ENCODE data around the gene UBE2I.
"Not testable (repeated sequence)": the region's sequence is repeated elsewhere in the genome, so short reads cannot be mapped to it uniquely, and the experiment has no call there.

Gene UBE2I

DNA sequence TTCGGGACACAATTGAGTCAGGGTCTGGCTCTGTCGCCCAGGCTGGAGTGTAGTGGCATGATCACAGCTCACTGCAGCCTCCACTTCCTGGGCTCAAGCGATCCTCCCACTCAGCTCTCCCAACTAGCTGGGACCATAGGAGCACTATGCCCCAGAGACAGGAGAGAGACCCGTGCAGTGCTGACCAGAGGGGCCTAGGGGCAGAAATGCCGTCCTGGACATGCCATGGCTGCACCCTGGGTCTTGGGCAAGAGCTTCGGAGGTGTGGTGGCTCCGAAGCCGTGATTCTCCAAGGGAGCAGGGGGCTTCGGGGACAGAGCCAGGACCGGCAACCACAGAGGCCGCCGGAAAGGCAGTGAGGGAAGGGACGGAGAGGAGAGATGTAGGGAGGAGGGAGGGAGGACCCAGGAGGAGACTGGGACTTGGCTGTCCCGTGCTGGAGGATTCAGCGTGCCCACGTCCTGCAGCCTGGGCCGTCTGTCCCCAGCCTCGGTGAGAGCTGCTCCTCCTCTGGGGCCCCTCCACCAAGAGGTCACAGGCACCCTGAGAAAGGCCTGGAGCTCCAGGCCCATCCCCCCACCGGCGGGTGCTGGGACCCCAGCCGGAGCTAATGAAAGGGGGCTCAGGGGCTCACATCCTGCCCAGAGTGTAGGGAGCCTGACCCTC, 31.7 kb upstream of the UBE2I start:
- DNase-seq (ENCODE audit: low read depth): no peak

DNA sequence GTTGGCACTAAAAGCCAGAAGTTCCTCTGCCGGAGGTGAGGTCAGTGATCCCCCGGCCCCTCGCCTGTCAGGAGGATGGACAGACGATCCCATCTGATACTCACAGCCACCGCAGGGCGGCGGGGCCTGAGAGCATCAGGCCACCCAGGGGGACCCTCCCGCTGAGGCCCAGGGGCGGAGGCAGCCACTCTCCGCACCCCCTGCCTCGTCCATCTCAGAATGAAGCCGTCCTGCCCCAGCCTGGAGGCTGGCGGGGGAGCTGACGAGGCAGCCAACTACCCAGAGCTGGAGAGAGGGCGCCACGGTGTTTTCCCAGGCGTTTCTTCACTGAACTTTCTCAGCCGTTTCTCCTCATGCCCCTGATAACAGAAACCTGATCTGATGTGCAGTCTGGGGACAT, 31.0 kb upstream of the UBE2I start:
- no peak for DNase-seq (ENCODE audit: low read depth)

DNA sequence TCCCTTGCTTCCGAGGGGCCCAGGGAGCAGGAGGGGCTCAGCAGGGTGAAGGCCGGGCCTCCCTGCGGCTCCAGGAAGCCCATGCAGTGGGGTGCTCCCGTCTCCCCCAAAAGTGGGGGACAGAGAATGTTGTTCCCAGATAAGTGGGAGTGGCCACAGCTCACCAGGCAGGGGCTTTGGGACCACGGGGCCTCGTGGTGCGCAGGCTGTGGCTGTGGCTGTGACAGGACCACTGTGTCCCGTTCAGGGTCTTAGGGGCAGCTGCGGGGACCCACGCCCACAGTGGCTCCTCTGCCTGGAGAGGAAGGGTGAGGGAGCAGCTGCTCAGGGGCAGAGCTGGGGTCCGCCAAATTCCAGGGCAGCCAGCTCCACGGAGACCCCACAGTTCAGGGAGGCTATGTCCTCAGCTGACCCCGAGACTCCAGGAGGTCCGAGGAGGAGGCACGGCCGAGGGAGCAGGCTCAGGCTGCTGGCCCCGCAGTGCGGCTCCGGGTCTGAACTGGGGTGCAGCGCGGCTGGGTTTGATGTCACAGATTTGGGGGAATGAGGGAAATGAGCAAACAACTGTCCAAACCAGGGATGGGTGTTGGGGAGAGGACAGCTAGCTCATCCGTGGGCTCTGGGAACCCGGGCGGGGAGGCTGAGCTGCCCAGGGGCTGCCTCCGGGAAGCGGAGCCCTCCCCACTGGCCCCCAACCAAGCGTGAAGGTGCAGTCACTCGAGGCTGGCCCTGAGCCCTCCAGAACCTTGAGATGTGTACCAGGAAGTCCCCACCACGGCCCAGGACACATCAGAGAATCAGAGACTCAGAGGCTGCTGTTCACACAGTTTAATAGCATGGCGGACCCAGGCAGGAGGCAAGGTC, 30.1 kb upstream of the UBE2I start:
- no peak for DNase-seq (ENCODE audit: low read depth)

DNA sequence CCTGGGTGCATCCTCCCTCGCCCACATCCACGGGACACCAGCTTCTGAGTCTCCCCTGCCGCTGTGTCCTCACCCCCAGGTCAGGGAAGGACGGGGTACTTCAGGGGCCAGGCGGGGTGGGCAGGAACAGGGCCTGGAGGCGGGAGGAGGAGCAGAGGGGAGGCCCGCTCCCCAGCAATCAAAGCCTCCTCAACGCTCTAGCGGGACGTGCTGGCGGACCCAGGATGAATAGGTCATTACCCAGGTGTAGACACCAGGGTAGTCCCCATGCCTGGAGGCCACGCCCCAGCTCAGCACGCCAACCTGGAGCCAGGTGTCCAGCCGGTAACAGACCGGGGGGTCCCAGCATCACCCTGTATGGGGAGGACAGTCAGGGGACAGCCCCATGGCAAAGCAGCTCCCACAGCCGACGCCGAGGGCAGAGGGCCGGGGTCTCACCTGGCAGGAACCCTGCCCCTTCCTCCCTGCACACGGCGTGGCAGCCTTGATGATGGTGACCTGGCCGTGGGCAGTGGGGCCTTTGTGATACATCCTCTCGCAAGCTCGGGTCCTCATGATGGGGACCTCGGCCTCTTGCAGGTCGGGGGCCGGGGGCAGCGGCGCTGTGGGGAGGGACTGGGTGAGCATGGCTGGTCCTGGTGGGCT, 29.4 kb upstream of the UBE2I start:
- DNase-seq (ENCODE audit: low read depth): no peak

DNA sequence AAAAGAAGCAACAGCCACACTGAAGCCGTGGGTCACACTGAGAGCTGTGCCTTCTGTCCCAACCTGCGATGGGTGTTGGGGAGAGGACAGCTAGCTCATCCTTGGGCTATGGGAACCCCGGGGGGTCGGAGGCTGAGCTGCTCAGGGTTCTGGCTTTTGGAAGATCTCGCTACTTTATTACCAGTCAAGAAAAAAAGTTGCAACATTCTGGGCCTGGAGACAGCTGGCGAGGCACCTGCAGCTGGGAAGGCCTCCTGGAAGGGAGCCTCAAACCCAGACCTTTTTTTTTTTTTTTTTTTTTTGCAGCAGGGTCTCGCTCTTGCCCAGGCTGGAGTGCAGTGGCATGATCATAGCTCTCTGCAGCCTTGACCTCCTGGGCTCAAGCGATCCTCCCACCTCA, 28.7 kb upstream of the UBE2I start:
- no peak for DNase-seq (ENCODE audit: low read depth)

DNA sequence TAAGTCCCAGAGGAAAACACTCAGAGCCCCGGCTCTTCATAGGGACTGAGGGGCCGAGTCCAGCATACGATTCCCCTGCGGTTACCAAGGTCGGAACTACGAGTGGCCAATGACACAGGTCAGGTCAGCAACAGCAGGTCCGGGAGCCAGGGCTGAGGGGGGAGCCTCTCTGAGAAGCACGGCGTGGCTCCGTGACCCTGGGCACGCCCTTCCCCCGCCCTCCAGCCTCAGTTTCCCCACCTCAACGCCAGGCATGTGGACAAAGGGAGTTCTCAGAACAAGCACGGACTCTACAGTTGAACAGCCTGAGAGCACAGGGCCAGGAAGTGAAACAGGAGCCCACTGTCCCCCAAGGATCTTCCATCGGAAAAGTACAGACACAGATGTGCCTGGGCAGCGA, 27.9 kb upstream of the UBE2I start:
- DNase-seq (ENCODE audit: low read depth): no peak

DNA sequence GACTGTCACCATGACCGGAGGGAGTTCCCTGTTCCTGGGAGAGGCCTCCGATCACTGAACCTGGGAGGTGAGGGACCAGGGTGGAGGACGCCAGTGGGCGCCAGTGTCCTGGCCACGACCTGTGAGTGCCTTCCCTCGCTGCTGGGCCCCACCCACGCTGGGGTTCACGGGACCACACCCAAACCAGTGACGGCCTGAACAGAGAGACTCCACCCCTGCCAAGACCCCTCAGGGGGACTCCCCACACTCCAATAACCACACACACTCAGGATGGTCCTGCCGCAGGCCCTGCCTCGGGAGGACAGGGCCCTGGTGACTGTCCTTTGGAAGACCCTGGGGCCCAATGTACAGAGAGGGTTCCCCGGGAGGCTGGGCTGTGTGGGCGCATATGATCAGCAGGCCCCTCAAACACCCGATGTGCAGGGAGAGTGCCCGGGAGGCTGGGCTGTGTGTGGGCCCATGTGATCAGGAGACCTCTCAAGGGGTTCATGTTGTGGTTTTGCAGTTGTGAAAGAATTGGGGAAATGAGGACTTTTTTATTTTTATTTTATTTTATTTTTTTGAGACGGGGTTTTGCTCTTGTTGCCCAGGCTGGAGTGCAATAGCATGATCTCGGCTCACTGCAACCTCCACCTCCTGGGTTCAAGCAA, 27.0 kb upstream of the UBE2I start:
- DNase-seq (ENCODE audit: low read depth): no peak

DNA sequence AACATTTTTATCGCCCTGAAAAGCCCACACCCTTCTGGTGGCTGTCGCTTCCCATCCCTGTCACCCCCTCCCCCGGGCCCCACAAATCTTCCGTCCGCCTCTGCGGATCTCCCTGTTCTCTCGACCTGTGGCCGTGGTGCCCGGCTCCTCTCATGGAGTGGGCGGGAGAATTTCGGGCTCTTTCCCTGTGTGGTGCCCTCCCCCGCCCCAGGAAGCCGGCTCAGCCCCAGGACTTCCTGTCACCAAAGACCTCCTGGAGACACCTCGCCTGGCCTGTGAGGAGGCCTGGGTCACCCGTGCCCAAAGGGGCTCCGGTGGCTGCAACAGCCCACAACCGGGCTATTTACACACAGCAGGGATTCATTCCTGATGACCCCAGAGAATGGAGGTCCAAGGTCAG, 26.1 kb upstream of the UBE2I start:
- no peak for DNase-seq (ENCODE audit: low read depth)

DNA sequence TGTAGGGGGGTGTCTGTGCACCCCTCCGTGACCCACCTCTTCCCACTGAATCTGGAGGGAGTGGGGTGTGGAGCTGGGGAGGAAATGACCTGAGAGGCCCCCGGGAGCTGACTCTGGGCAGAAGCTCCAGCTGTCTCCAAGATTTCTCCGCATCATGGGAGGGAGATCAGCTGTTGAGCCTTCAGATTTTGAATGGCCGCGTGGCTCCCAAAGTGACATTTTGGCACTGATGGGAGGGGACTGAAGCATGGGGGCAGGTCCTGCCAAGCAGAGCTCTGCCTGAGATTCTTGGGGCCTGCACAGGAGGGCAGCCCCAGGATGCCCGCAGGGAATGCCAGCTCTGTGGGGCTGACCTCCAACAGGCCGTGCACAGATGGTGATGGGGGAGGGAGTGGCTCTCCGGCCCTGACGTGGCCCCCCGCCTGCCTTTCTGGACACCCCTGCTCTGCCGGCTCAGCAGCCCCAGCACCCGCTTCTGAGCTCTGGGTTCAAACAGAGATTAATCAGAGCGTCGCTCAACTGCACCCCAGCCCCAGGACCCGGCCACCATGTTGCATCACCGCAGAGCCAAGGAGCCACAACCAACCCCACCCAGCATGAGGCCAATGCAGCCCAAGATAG, 25.3 kb upstream of the UBE2I start:
- DNase-seq (ENCODE audit: low read depth): no peak

DNA sequence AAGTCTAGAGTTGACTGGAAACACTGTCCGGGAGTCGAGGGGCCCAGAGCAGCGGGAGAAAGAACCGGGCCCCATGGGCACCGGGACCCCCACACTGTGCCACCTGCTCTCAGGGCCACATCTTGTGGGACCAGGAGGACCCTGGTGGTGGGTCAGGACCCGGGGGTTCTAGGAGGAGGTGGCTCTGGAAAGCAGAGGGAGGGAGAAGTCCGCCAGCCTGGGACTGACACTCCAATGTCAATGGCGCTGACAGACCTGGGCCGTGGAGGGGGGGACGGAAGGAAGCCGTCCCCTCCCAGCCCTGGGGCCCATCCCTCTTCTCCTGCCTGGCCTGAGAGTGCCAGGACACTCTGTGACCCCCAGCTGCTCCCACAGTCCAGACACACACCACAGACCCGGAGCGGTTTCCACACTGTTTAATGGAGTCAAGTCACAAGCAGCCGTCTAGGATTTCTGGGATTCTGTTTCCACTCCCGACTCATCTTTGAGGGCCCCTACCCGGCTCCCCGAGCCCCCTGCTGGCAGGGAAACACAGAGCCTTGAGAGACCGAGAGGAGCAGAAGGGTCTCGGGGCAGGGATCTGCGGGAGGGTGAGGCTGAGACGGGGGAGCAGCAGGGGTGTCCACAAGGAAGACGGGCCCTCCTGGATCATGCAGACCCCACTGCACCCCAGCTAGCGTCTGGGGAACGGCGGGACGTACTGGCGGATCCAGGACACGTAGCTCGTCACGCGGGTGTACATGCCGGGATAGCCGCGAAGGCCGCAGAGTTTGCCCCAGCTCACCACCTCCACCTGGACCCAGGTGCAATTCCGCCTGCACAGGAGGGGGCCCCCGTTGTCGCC, 23.5 kb upstream of the UBE2I start:
- no peak for DNase-seq (ENCODE audit: low read depth)

DNA sequence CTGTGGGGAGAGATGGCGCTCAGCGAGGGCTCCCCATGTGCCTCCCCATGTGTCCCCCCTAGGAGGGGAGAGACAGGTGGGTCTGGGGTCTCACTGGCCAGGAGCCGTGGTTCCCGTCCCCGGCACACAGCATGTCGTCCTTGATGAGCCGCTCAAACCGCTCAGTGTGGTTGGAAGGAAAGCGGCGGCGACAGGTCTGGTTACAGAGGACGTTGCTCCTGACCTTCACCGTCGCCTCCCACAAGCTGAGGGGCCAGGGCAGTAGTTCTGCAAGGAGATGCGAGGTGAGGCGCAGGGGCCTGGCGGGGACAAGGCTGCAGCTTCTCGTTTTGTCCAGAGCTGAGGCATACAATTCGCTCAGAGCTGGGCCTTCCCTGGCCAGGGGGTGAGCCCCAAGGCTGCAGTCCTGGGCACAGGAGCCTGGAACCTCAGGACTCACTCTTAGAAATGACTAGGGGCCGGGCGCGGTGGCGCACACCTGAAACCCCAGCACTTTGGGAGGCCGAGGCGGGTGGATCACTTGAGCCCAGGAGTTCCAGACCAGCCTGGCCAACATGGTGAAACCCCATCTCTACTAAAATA, 22.8 kb upstream of the UBE2I start:
- no peak for DNase-seq (ENCODE audit: low read depth)

DNA sequence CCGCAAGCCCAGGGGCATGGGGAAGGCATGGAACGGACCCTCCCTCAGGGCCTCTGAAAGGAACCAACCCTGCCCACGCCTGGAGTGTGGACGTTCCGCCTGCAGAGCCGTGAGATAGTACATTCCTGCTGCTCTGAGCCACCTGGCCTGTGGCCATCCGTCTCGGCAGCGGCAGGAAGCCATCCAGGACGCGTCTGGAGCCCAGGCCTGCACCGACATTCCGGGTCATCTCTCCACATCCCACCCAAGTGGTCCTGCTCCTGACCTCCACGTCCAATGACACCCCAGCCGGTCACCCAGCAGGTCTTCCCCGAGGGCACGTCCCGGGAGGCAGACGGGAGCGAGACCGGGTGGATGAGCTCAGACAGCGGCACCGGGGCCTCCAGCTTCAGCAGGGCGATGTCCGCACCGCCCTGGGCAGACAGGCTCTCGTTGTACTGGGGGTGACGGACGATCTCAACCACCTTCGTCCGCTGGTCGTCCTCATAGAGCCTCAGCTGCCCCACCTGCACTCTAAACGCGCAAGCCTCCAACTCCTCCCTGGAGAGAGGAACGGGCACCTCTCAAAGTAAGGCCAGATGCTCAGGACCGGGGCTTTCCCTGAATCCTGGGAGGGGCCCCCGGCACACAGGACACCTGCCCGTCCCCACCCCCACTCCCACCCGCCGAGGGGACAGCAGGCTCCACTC, 21.3 kb upstream of the UBE2I start:
- no peak for DNase-seq (ENCODE audit: low read depth)

DNA sequence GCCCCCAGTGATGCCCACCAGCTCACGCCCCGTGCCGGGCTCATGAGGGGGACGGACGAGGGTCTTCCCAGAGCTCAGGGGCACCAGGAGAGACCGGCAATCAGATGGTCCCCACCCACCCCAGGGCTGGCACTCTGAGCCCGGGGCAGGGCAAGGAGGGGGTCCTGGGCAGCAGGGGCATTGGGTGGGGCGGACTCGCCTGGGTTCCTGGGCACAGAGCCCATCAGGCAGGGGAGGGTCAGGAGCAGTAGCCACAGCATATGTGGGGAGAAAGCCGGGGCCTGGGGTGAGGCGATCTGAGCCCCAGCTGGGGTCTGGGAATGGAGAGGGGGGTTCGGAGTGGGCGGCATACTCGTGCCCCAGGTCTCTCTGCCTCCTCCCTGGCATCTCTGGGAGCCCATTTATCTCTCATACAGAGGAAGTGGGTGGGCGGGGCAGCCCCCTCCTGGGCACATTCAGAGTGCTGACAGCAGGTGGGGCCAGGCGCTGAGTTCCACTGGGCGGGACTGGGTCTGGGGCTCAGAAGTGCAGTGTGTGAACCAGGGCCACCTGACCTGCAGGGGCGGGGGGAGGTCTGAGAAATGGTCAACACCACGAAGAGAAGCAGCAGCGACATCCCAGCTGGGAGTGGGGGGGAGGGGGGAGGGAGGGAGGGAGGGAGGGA, 20.5 kb upstream of the UBE2I start:
- DNase-seq (ENCODE audit: low read depth): no peak

DNA sequence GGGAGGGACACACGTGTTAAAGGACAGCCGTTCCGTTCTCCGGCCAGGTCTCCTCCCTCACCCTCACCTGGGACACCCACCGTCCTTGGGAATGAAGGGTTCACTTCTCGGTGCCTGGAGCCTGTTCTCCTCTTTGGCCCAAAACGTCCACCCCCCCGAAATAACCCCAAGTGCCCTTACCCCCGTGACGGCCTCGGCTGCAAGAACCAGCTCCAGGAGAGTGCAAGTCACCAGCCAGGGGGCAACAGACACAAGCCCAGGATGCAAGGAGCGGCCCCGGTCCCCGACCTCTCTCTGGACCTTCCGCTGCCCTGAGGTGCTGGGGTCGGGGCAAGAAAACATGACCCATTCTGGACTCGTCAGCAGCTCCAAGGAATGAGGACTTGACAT, 20.0 kb upstream of the UBE2I start:
- DNase-seq (ENCODE audit: low read depth): no peak

DNA sequence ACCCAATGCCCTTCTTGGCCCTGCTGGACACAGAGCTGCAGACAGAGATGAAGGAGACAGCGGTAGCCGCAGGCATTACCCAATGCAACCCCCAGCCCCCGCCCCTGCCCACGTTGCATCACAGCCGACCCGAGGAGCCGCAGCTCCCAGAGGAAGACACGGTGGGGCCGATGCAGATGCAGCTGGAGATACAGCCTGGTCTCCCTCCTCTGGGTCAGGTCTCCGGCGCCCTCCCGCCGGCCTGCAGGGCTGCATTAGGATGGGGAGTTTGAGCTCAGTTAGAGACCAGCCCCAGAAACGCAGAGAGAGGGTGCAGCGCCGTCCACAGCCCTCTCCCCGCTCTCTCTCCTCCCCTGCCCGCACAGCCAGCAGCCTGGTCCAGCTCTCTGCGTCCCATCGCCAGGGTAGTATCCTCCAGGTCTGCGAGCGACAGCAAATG, 19.4 kb upstream of the UBE2I start:
- DNase-seq (ENCODE audit: low read depth): no peak

DNA sequence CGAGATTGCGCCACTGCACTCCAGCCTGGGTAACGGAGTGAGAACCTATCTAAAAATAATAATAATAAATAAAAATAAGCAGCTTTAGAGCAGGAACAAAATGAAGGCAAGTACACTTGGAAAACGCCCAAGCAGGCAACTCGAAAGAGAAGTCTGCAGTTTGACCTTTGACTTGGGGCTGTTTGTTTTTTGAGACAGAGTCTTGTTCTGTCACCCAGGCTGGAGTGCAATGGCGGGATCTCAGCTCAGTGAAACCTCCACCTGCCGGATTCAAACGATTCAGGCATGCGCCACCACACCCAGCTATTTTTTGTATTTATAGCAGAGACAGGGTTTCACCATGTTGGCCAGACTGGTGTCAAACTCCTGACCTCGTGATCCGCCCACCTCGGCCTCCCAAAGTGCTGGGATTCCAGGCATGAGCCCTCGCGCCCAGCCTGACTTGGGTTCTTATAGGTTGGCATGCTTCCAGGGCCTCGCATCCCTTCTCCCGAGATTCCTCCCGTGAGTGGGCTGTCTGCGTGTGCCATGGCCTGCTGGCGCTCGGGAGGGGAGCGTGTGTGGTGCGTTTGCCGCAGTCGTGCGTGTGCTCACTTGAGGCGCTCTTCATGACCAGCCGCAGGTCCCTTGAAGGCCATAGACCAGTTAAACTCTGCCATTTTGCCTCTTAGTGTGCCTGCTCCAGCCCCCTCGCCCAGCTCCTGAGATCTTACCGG, 18.4 kb upstream of the UBE2I start:
- no peak for DNase-seq (ENCODE audit: low read depth)

DNA sequence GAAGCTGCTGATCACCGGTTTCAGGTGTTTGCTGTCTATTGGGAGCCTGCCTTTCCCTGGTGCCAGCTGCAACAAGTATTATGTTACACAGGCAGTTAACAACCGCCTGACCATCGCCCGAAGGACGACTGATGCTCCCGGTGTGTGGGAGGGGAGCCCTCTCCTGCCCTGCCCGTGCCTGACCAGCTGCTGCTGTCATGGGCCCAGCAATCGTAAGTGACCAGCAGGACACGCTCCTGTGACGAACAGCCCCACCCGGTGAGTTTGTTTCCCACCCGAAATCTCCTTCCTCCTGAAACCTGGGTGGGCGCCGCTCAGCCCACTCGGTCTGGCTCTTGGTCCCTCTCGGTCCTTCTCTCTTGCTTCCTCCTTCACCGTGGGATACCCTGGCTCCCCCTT, 17.9 kb upstream of the UBE2I start:
- DNase-seq (ENCODE audit: low read depth): no peak

DNA sequence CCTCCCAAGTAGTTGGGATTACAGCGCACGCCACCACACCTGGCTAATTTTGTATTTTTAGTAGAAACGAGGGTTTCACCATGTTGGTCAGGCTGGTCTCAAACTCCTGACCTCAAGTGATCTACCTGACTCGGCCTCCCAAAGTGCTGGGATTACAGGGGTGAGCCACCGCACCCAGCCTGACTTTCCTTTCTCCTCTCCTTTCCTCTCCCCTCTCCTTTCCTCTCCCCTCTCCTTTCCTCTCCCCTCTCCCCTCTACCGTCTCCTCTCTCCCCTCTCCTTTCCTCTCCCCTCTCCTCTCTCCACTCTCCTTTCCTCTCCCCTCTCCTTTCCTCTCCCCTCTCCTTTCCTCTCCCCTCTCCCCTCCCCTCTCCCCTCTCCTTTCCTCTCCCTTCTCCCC, 17.2 kb upstream of the UBE2I start:
- not testable (repeated sequence) for DNase-seq (ENCODE audit: low read depth)

DNA sequence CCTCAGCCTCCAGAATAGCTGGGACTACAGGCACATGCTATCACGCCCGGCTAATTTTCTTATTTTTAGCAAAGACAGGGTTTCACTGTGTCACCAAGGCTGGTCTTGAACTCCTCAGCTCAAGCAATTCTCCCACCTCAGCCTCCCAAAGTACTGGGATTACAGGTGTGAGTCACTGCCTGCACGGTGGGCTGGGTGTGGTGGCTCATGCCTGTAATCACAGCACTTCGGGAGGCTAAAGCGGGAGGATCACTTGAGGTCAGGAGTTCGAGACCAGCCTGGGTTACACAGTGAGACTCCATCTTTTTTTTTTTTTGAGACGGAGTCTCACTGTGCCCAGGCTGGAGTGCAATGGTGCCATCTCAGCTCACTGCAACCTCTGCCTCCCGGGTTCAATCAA, 16.6 kb upstream of the UBE2I start:
- not testable (repeated sequence) for DNase-seq (ENCODE audit: low read depth)

Data from activated gamma-delta T cell treated with anti-CD3 and anti-CD28 coated beads, Interleukin-2, amount 50 U/mL, for 16 hours (primary cell).